Panc1 (cell line): ENCODE results near the gene CLBA1.

Experiments
- CTCF ChIP-seq: fragments of 450-650 bp; IDR thresholded peaks from 2 replicates; pipeline ENCODE4 v1.5.1; 2017; ENCODE audit warnings: mild to moderate bottlenecking
- POLR2AphosphoS5 ChIP-seq: IDR thresholded peaks from 2 replicates; pipeline ENCODE4 v1.6.1; 2012; ENCODE audit warnings: mild to moderate bottlenecking, low read depth, low read length, moderate library complexity
- SIN3A ChIP-seq: IDR thresholded peaks from 2 replicates; pipeline ENCODE4 v1.6.1; 2012; ENCODE audit warnings: low read depth, mild to moderate bottlenecking, low read length, moderate library complexity, borderline replicate concordance; ENCODE audit not compliant: insufficient read depth

GRCh38 chr14:104983231-104983721 lies 2.3 kb upstream of the CLBA1 start:
- TF ChIP-seq CTCF = no peak
- TF ChIP-seq POLR2AphosphoS5 = no peak
- no peak for TF ChIP-seq SIN3A
